ENCODE measurements around the gene WDR90. TPM values are rescaled to one million over a fixed set of nuclear protein-coding genes. Genes with fewer than 3 reads are reported as not detected.

The WDR90 gene
- total RNA-seq, 1 donor from 2014 or later: 33.7 TPM

DNA sequence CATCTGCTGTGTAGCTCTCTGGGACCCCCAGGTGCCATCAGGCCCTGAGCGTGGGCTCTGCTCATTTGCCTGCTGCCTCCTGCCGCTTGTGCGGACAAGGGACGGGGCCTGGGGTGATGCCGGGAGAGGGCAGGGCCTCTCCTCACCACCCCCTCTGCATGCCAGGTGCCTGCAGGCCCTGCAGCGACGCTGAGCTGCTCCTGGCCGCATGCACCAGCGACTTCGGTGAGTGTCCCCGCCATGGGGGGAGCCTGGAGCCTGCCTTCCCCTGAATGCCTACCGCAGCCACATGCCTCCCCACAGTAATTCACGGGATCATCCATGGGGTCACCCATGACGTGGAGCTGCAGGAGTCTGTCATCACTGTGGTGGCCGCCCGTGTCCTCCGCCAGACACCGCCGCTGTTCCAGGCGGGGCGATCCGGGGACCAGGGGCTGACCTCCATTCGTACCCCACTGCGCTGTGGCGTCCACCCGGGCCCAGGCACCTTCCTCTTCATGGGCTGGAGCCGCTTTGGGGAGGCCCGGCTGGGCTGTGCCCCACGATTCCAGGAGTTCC is 67.7 kb downstream of the WDR90 start:
- Mint-ChIP-seq H3K27ac (no peak overlapping the region), H3K4me1 (peaks cover 21% of the 10 kb centered on the region), H3K4me3 (no peak overlapping the region), H3K36me3 (ENCODE audit: low read depth) (no peaks in the 10 kb centered on the region), H3K9me3 (no peaks in the 10 kb centered on the region), H3K27me3 (peaks cover 7% of the 10 kb centered on the region)
- TF ChIP-seq CTCF (IDR thresholded peaks at IDR 0.05): no peak
- DNase-seq (no peak), ATAC-seq (ENCODE audit: low read depth) (no peak)
- ChIA-PET POLR2A (interaction anchor here (0.7 to 2.8 kb wide), 6 partner anchors 12 to 592 kb away, joined by 3 to 8 read pairs (median 4); partner anchors contain the start of genes CHTF18, CIAO3 and RPUSD1), CTCF (interaction anchor here (0.9 kb wide), 1 partner anchor 26 kb away, joined by 3 read pairs; no protein-coding TSS in a partner anchor)
- intact Hi-C loops (cut with micrococcal nuclease): no loop called here

Other genes with a start within 250 kb of the WDR90 start
- gene DECR2, start 247.5 kb upstream of the WDR90 start, total RNA-seq: 4.4 and 6.7 TPM in 2 replicates
- 32.2 and 35.4 TPM in 2 replicates for gene RAB11FIP3, start 223.7 kb upstream of the WDR90 start, total RNA-seq
- 77.0 and 95.1 TPM in 2 replicates for gene CAPN15, start 121.7 kb upstream of the WDR90 start, total RNA-seq
- gene PRR35, start 89.0 kb upstream of the WDR90 start, total RNA-seq: not detected in 2 replicates
- 0.83 and 1.0 TPM in 2 replicates for gene NHLRC4, start 82.4 kb upstream of the WDR90 start, total RNA-seq
- gene PIGQ, start 79.4 kb upstream of the WDR90 start, total RNA-seq: 46.7 and 53.1 TPM in 2 replicates
- 10.5 and 13.1 TPM in 2 replicates for gene RAB40C, start 59.3 kb upstream of the WDR90 start, total RNA-seq
- 0.42 and 0.47 TPM in 2 replicates for gene WFIKKN1, start 18.4 kb upstream of the WDR90 start, total RNA-seq
- 48.7 and 49.9 TPM in 2 replicates for gene METTL26, start 13.1 kb upstream of the WDR90 start, total RNA-seq
- gene MCRIP2, start 7.5 kb upstream of the WDR90 start, total RNA-seq: 29.4 and 38.9 TPM in 2 replicates
- 141 and 170 TPM in 2 replicates for gene RHOT2, start 18.8 kb downstream of the WDR90 start, total RNA-seq
- gene RHBDL1, start 26.3 kb downstream of the WDR90 start, total RNA-seq: 0.24 TPM in 1 of 2 replicates, not detected in the other
- gene STUB1, start 31.0 kb downstream of the WDR90 start, total RNA-seq: 75.4 and 81.2 TPM in 2 replicates
- gene JMJD8, start 35.0 kb downstream of the WDR90 start, total RNA-seq: 41.4 and 47.0 TPM in 2 replicates
- 13.9 and 14.8 TPM in 2 replicates for gene WDR24, start 41.0 kb downstream of the WDR90 start, total RNA-seq
- 0.75 and 0.88 TPM in 2 replicates for gene FBXL16, start 56.4 kb downstream of the WDR90 start, total RNA-seq
- gene METRN, start 65.8 kb downstream of the WDR90 start, total RNA-seq: 5.0 and 6.7 TPM in 2 replicates
- gene ANTKMT, start 71.8 kb downstream of the WDR90 start, total RNA-seq: 58.0 and 67.4 TPM in 2 replicates
- gene CCDC78, start 77.1 kb downstream of the WDR90 start, total RNA-seq: 4.8 and 7.8 TPM in 2 replicates
- gene HAGHL, start 77.7 kb downstream of the WDR90 start, total RNA-seq: 10.8 and 10.9 TPM in 2 replicates
- gene CIAO3, start 91.6 kb downstream of the WDR90 start, total RNA-seq: 42.4 and 43.1 TPM in 2 replicates
- gene MSLN, start 111.4 kb downstream of the WDR90 start, total RNA-seq: not detected in 2 replicates
- gene RPUSD1, start 139.0 kb downstream of the WDR90 start, total RNA-seq: 32.2 and 35.3 TPM in 2 replicates
- gene CHTF18, start 139.3 kb downstream of the WDR90 start, total RNA-seq: 42.4 and 45.5 TPM in 2 replicates
- gene GNG13, start 151.4 kb downstream of the WDR90 start, total RNA-seq: not detected in 2 replicates